Adrenal gland (tissue), 5 donors: Measurements from ENCODE around the gene NECTIN1.

Experiments
- CTCF ChIP-seq, 6 experiments: fragments of 450-650 bp in 4 of 6; fragments of 200-600 bp in 2 of 6; sonication (generic) in 1 of 6; IDR thresholded peaks; 1 replicate in 5 of 6; 2 replicates in 1 of 6; pipeline versions ENCODE4 v1.5.1 to v1.8.0; 2016 to 2021; ENCODE audit warnings: antibody characterized with exemption in 6 of 6, mild to moderate bottlenecking in 2 of 6, moderate library complexity in 1 of 6
- POLR2A ChIP-seq, 2 donors: fragments of 450-650 bp; IDR thresholded peaks; one replicate each; pipeline ENCODE4 v1.6.1; 2017; ENCODE audit warnings: antibody characterized with exemption in 2 of 2, mild to moderate bottlenecking in 2 of 2, moderate library complexity in 1 of 2
- donor health status: DM: no; HTN: no; CAD: no.

- no peak for TF ChIP-seq POLR2A (IDR thresholded peaks at IDR 0.05)
- no peak for TF ChIP-seq CTCF (IDR thresholded peaks at IDR 0.05)
Observed at GRCh38 chr11:119704849-119705248, 24.2 kb downstream of the NECTIN1 start.
